Neural cell (in vitro differentiated cells): Measurements from ENCODE around the gene DUS1L. TPM values are rescaled to one million over a fixed set of nuclear protein-coding genes. Genes with fewer than 3 reads are reported as not detected.

Experiments used
- H2AFZ ChIP-seq: fragments of 200-600, 300-800 bp; sonication (generic), shearing (Covaris generic); 2 replicates; pipeline ENCODE4 v1.6.0; 2014; ENCODE audit warnings: low read depth, mild to moderate bottlenecking, antibody characterized with exemption, low read length, moderate library complexity
- H3F3A ChIP-seq: fragments of 200-600 bp; shearing (Covaris generic); 2 replicates; pipeline ENCODE4 v1.6.1; 2016; ENCODE audit warnings: mild to moderate bottlenecking, moderate library complexity, mixed read lengths, antibody characterized with exemption, low read length; ENCODE audit not compliant: insufficient read depth, poor library complexity, severe bottlenecking
- H3K27ac ChIP-seq: fragments of 200-600, 300-800 bp; sonication (generic), shearing (Covaris generic); 2 replicates; pipeline ENCODE4 v1.5.1; 2014; ENCODE audit warnings: mild to moderate bottlenecking, low read length, moderate library complexity
- H3K27me3 ChIP-seq: fragments of 300-800, 200-600 bp; sonication (generic), shearing (Covaris generic); 2 replicates; pipeline ENCODE4 v1.6.0; 2014; ENCODE audit warnings: mild to moderate bottlenecking, low read depth, low read length, moderate library complexity; ENCODE audit not compliant: insufficient read depth
- H3K36me3 ChIP-seq: fragments of 300-800, 200-600 bp; sonication (generic), shearing (Covaris generic); 2 replicates; pipeline ENCODE4 v1.5.1; 2014; ENCODE audit warnings: mild to moderate bottlenecking, antibody characterized with exemption, low read length, moderate library complexity; ENCODE audit not compliant: insufficient read depth
- H3K4me2 ChIP-seq: fragments of 300-800, 200-600 bp; sonication (generic), shearing (Covaris generic); 2 replicates; pipeline ENCODE4 v1.6.0; 2014; ENCODE audit warnings: mild to moderate bottlenecking, low read length
- H3K4me3 ChIP-seq: fragments of 300-800, 200-600 bp; sonication (generic), shearing (Covaris generic); 2 replicates; pipeline ENCODE4 v1.5.1; 2014; ENCODE audit warnings: mild to moderate bottlenecking, low read length, moderate library complexity
- H3K79me2 ChIP-seq: fragments of 200-600 bp; shearing (Covaris generic); replicated peaks from 2 replicates; pipeline ENCODE4 v1.6.0; 2014; ENCODE audit warnings: mild to moderate bottlenecking, low read length, moderate library complexity; ENCODE audit not compliant: insufficient read depth
- H3K9ac ChIP-seq: fragments of 300-800, 200-600 bp; sonication (generic), shearing (Covaris generic); 2 replicates; pipeline ENCODE4 v1.6.1; 2016; ENCODE audit warnings: mild to moderate bottlenecking, low read length, mixed read lengths
- H3K9me2 ChIP-seq: fragments of 200-600 bp; shearing (Covaris generic); 2 replicates; pipeline ENCODE4 v1.6.1; 2016; ENCODE audit warnings: mild to moderate bottlenecking, low read length, mixed read lengths; ENCODE audit not compliant: insufficient read depth
- H3K9me3 ChIP-seq: fragments of 200-600, 300-800 bp; sonication (generic), shearing (Covaris generic); 2 replicates; pipeline ENCODE4 v1.6.1; 2016; ENCODE audit warnings: mild to moderate bottlenecking, mixed run types, low read length, moderate library complexity, mixed read lengths
- H4K20me1 ChIP-seq: fragments of 200-600 bp; shearing (Covaris generic); 2 replicates; pipeline ENCODE4 v1.6.1; 2016; ENCODE audit warnings: mild to moderate bottlenecking, mixed run types; ENCODE audit not compliant: insufficient read depth
- EZH2 ChIP-seq: fragments of 200-600, 300-800 bp; shearing (Covaris generic), sonication (generic); IDR thresholded peaks from 2 replicates; pipeline ENCODE4 v1.6.1; 2014; ENCODE audit warnings: antibody characterized with exemption, low read length, borderline replicate concordance, mild to moderate bottlenecking; ENCODE audit not compliant: insufficient read depth, poor library complexity, severe bottlenecking
- MXI1 ChIP-seq: fragments of 450-650 bp; conservative IDR thresholded peaks from 2 replicates; pipeline ENCODE4 v1.6.1; 2014; ENCODE audit warnings: antibody characterized with exemption, mild to moderate bottlenecking; ENCODE audit not compliant: poor library complexity, severe bottlenecking
- POLR2AphosphoS5 ChIP-seq: IDR thresholded peaks from 2 replicates; pipeline ENCODE4 v1.6.1; 2012
- RAD21 ChIP-seq: fragments of 450-650 bp; conservative IDR thresholded peaks from 2 replicates; pipeline ENCODE4 v1.6.1; 2014; ENCODE audit warnings: antibody characterized with exemption, mild to moderate bottlenecking, moderate library complexity
- REST ChIP-seq: IDR thresholded peaks from 2 replicates; pipeline ENCODE4 v1.6.1; 2012; ENCODE audit warnings: borderline replicate concordance
- SMC3 ChIP-seq: fragments of 450-650 bp; conservative IDR thresholded peaks from 2 replicates; pipeline ENCODE4 v1.6.1; 2014; ENCODE audit warnings: antibody characterized with exemption, mild to moderate bottlenecking, moderate library complexity; ENCODE audit not compliant: poor library complexity
- TAF1 ChIP-seq: IDR thresholded peaks from 2 replicates; pipeline ENCODE4 v1.6.1; 2012; ENCODE audit warnings: low read depth
- polyA plus RNA-seq: library from polyadenylated mRNA; depleted of rRNA; stranded (reverse); fragments of >200 nt; gene quantifications from 2 replicates; pipeline ENCODE4 v1.2.3, GENCODE V29; 2014
- TF ChIP-seq, protein P1 (sequence below): fragments of 450-650 bp; IDR thresholded peaks from 2 replicates; pipeline ENCODE4 v1.5.1; 2014; ENCODE audit warnings: antibody characterized with exemption, mild to moderate bottlenecking, moderate library complexity; ENCODE audit not compliant: poor library complexity, severe bottlenecking

Gene DUS1L
- polyA plus RNA-seq, 1 donor from 2014 or later, result 100 TPM

- Histone ChIP-seq H4K20me1 (no peaks in the 10 kb centered on the region), H3K9me3 (no peaks in the 10 kb centered on the region), H3K9me2 (no peaks in the 10 kb centered on the region), H3K4me3 (no peak overlapping the region), H2AFZ (no peak overlapping the region), H3K4me2 (no peak overlapping the region), H3K9ac (no peak overlapping the region), H3K27me3 (no peaks in the 10 kb centered on the region), H3K27ac (no peak overlapping the region), H3K79me2 (no peaks in the 10 kb centered on the region), H3K36me3 (no peaks in the 10 kb centered on the region), H3F3A (no peaks in the 10 kb centered on the region)
- TF ChIP-seq EZH2 (no peak), POLR2AphosphoS5 (no peak), TAF1 (no peak), REST (no peak), RAD21 (no peak)
- TF ChIP-seq, protein P1, sequence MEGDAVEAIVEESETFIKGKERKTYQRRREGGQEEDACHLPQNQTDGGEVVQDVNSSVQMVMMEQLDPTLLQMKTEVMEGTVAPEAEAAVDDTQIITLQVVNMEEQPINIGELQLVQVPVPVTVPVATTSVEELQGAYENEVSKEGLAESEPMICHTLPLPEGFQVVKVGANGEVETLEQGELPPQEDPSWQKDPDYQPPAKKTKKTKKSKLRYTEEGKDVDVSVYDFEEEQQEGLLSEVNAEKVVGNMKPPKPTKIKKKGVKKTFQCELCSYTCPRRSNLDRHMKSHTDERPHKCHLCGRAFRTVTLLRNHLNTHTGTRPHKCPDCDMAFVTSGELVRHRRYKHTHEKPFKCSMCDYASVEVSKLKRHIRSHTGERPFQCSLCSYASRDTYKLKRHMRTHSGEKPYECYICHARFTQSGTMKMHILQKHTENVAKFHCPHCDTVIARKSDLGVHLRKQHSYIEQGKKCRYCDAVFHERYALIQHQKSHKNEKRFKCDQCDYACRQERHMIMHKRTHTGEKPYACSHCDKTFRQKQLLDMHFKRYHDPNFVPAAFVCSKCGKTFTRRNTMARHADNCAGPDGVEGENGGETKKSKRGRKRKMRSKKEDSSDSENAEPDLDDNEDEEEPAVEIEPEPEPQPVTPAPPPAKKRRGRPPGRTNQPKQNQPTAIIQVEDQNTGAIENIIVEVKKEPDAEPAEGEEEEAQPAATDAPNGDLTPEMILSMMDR, result no peak
These were observed 44.7 kb upstream of the DUS1L start for GRCh38 chr17:82110298-82110697.

DNA sequence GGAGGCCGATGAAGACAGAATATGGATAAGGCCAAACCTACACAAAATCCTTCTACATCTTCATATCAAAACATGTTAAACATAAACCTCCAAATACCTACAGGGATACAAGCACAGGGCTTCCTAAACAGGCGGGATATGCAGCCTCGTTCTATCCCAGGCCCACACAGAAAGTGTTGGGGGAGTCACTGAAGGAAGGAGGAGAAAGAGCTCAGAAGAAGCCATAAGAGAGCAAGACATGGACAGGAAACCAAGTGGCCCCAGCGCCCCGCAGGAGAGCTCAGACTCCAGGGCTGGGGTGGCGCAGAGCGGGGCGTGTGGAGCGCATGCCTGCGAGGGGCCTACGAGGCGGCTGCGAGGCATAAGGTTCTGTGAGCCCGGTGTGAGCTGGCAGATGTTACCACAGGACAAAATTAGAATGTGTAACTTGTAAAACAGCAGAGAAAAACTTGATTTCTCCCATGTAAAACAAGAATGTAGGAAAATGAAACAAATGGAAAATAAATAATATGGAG is 43.4 kb upstream of the DUS1L start:
- Histone ChIP-seq H3K36me3 (no peaks in the 10 kb centered on the region), H3K9me2 (no peaks in the 10 kb centered on the region), H3F3A (no peaks in the 10 kb centered on the region), H3K27me3 (no peaks in the 10 kb centered on the region), H2AFZ (no peak overlapping the region), H3K9me3 (no peaks in the 10 kb centered on the region), H4K20me1 (no peaks in the 10 kb centered on the region), H3K4me2 (no peak overlapping the region), H3K79me2 (no peaks in the 10 kb centered on the region), H3K4me3 (no peak overlapping the region), H3K9ac (no peak overlapping the region), H3K27ac (no peak overlapping the region)
- TF ChIP-seq REST (no peak), RAD21 (no peak), TAF1 (no peak), POLR2AphosphoS5 (no peak), SMC3 (no peak), EZH2 (no peak), MXI1 (no peak)
- TF ChIP-seq, protein P1, result no peak
